UCSD-AML1 (cell line): Measurements from ENCODE around the gene PARD3B.

Experiments
- DNase-seq: peaks from one replicate; lab custom pipeline; 2025; ENCODE audit not compliant: unreplicated experiment; lab: John Stamatoyannopoulos, UW

The PARD3B gene

GRCh38 chr2:204984518-204984917 is 439.2 kb downstream of the PARD3B start:
- no peak for DNase-seq

- DNase-seq: no peak
Measured at GRCh38 chr2:204986641-204987040, 441.4 kb downstream of the PARD3B start.

GRCh38 chr2:204988836-204989235 is 443.6 kb downstream of the PARD3B start:
- no peak for DNase-seq

- no peak for DNase-seq
Measured at GRCh38 chr2:204989877-204990276, 444.6 kb downstream of the PARD3B start.

GRCh38 chr2:205001300-205001966 is 456.2 kb downstream of the PARD3B start:
- DNase-seq: no peak

GRCh38 chr2:205002390-205002789 is 457.1 kb downstream of the PARD3B start:
- DNase-seq: no peak

- no peak for DNase-seq
Measured at GRCh38 chr2:205003288-205003687, 458.0 kb downstream of the PARD3B start.

GRCh38 chr2:205010196-205010595 is 464.9 kb downstream of the PARD3B start:
- no peak for DNase-seq

GRCh38 chr2:205011031-205011430 is 465.8 kb downstream of the PARD3B start:
- DNase-seq: no peak

- DNase-seq: no peak
Measured at GRCh38 chr2:205012961-205013360, 467.7 kb downstream of the PARD3B start.

- no peak for DNase-seq
Measured at GRCh38 chr2:205013586-205013985, 468.3 kb downstream of the PARD3B start.

GRCh38 chr2:205014201-205014600 is 468.9 kb downstream of the PARD3B start:
- DNase-seq: no peak

GRCh38 chr2:205017381-205017780 is 472.1 kb downstream of the PARD3B start:
- no peak for DNase-seq

- DNase-seq: no peak
Measured at GRCh38 chr2:205017912-205018311, 472.6 kb downstream of the PARD3B start.

- no peak for DNase-seq
Measured at GRCh38 chr2:205020673-205021072, 475.4 kb downstream of the PARD3B start.

- DNase-seq: no peak
Measured at GRCh38 chr2:205022841-205023240, 477.6 kb downstream of the PARD3B start.

GRCh38 chr2:205024822-205025518 is 479.7 kb downstream of the PARD3B start:
- no peak for DNase-seq

- no peak for DNase-seq
Measured at GRCh38 chr2:205025580-205026240, 480.4 kb downstream of the PARD3B start.

GRCh38 chr2:205030695-205031094 is 485.4 kb downstream of the PARD3B start:
- DNase-seq: no peak

- no peak for DNase-seq
Measured at GRCh38 chr2:205032093-205032551, 486.8 kb downstream of the PARD3B start.

- DNase-seq: no peak
Measured at GRCh38 chr2:205033431-205033830, 488.2 kb downstream of the PARD3B start.

- no peak for DNase-seq
Measured at GRCh38 chr2:205034034-205034433, 488.8 kb downstream of the PARD3B start.
